Activated T-cell treated with anti-CD3 and anti-CD28 coated beads, Interleukin-2, amount 50 U/mL, for 72 hours (primary cell): Measurements from ENCODE around the gene RFFL. TPM values are rescaled to one million over a fixed set of nuclear protein-coding genes. Genes with fewer than 3 reads are reported as not detected.
"Not testable (repeated sequence)": the region's sequence is repeated elsewhere in the genome, so short reads cannot be mapped to it uniquely, and the experiment has no call there.

ENCODE experiments used
- ATAC-seq, 2 donors: fragments of 150-1000 bp; cut with Tn5 transposase; replicated peaks in 1 of 2; 2 replicates each; pipeline ENCODE4 v1.10.0; 2021; ENCODE audit warnings: moderate library complexity in 2 of 2, mild to moderate bottlenecking in 1 of 2
- DNase-seq, 2 donors: peaks; one replicate each; pipeline ENCODE4 v3.0.0; 2021 to 2022; ENCODE audit warnings: mixed read lengths in 1 of 2
- H3K27ac Mint-ChIP-seq: one replicate; pipeline ENCODE4 v1.8.0; 2022; ENCODE audit warnings: mild to moderate bottlenecking, moderate library complexity, mixed read lengths
- H3K27me3 Mint-ChIP-seq: one replicate; pipeline ENCODE4 v1.8.0; 2022; ENCODE audit warnings: low read depth, mixed read lengths
- H3K36me3 Mint-ChIP-seq, 2 donors: one replicate each; pipeline ENCODE4 v1.8.0; 2022; ENCODE audit warnings: mixed read lengths in 2 of 2, mild to moderate bottlenecking in 1 of 2; ENCODE audit not compliant: insufficient read depth in 2 of 2
- H3K4me1 Mint-ChIP-seq: one replicate; pipeline ENCODE4 v1.8.0; 2022; ENCODE audit warnings: low read depth, mixed read lengths
- H3K4me3 Mint-ChIP-seq, 2 donors: one replicate each; pipeline ENCODE4 v1.8.0; 2022; ENCODE audit warnings: mild to moderate bottlenecking in 2 of 2, mixed read lengths in 2 of 2, moderate library complexity in 2 of 2
- H3K9me3 Mint-ChIP-seq, 2 donors: one replicate each; pipeline ENCODE4 v1.8.0; 2022; ENCODE audit warnings: mixed read lengths in 2 of 2
- total RNA-seq, 2 donors: library from RNA; stranded (reverse); gene quantifications; one replicate each; pipeline ENCODE4 v1.2.3, GENCODE V29; 2022

The RFFL gene
- total RNA-seq, 2 donors from 2014 or later: 47.7 to 50.0 TPM

GRCh38 chr17:35052241-35052610 lies 11.3 kb downstream of the RFFL start:
- ATAC-seq (peak in 1 of 2 donors; percentile 10), DNase-seq (no peak)
- peak overlapping the region; percentile 72 to 92 for H3K4me3 Mint-ChIP-seq
- H3K36me3 Mint-ChIP-seq: peaks cover 3 to 6% of the 10 kb centered on the region in 2 donors
- peaks cover 73% of the 10 kb centered on the region for H3K4me1 Mint-ChIP-seq
- no peaks in the 10 kb centered on the region for H3K27me3 Mint-ChIP-seq
- H3K27ac Mint-ChIP-seq: peak overlapping the region; percentile 96
- H3K9me3 Mint-ChIP-seq: no peaks in the 10 kb centered on the region

GRCh38 chr17:35051579-35052240 lies 11.8 kb downstream of the RFFL start:
- Mint-ChIP-seq H3K27ac (peak overlapping the region; percentile 96), H3K27me3 (no peaks in the 10 kb centered on the region), H3K4me3 (peak overlapping the region; percentile 72 to 92), H3K36me3 (peaks cover 3 to 6% of the 10 kb centered on the region in 2 donors), H3K9me3 (no peaks in the 10 kb centered on the region), H3K4me1 (peaks cover 77% of the 10 kb centered on the region)
- DNase-seq (no peak), ATAC-seq (peak; percentile 30 to 49)

GRCh38 chr17:35051183-35051578 lies 12.3 kb downstream of the RFFL start:
- peaks cover 78% of the 10 kb centered on the region for H3K4me1 Mint-ChIP-seq
- peak; percentile 14 to 33 for DNase-seq
- peak overlapping the region; percentile 72 to 92 for H3K4me3 Mint-ChIP-seq
- H3K27me3 Mint-ChIP-seq: no peaks in the 10 kb centered on the region
- ATAC-seq: peak; percentile 52 to 56
- peak overlapping the region; percentile 96 for H3K27ac Mint-ChIP-seq
- H3K36me3 Mint-ChIP-seq: peaks cover 3 to 4% of the 10 kb centered on the region in 2 donors
- H3K9me3 Mint-ChIP-seq: no peaks in the 10 kb centered on the region

- Mint-ChIP-seq H3K4me3 (peak overlapping the region in 1 of 2 donors; percentile 22), H3K36me3 (peaks cover 3 to 4% of the 10 kb centered on the region in 2 donors), H3K27me3 (no peaks in the 10 kb centered on the region), H3K9me3 (no peaks in the 10 kb centered on the region), H3K4me1 (peaks cover 82% of the 10 kb centered on the region), H3K27ac (peak overlapping the region; percentile 47)
- DNase-seq (no peak), ATAC-seq (no peak)
Observed at GRCh38 chr17:35050170-35050569, 13.3 kb downstream of the RFFL start.

GRCh38 chr17:35048685-35049379 lies 14.7 kb downstream of the RFFL start:
- H3K4me1 Mint-ChIP-seq: peaks cover 87% of the 10 kb centered on the region
- H3K36me3 Mint-ChIP-seq: peaks cover 3 to 4% of the 10 kb centered on the region in 2 donors
- no peaks in the 10 kb centered on the region for H3K9me3 Mint-ChIP-seq
- DNase-seq (no peak), ATAC-seq (no peak)
- H3K27ac Mint-ChIP-seq: peak overlapping the region; percentile 66
- peak overlapping the region; percentile 53 to 61 for H3K4me3 Mint-ChIP-seq
- H3K27me3 Mint-ChIP-seq: no peaks in the 10 kb centered on the region

GRCh38 chr17:35046740-35047283 lies 16.7 kb downstream of the RFFL start:
- peak overlapping the region; percentile 97 for H3K27ac Mint-ChIP-seq
- peak overlapping the region; percentile 82 to 90 for H3K4me3 Mint-ChIP-seq
- H3K4me1 Mint-ChIP-seq: peaks cover 75% of the 10 kb centered on the region
- ATAC-seq (peak; percentile 96 to 97), DNase-seq (peak; percentile 72 to 75)
- peaks cover 3 to 4% of the 10 kb centered on the region in 2 donors for H3K36me3 Mint-ChIP-seq
- H3K9me3 Mint-ChIP-seq: no peaks in the 10 kb centered on the region
- H3K27me3 Mint-ChIP-seq: no peaks in the 10 kb centered on the region

GRCh38 chr17:35046245-35046644 lies 17.3 kb downstream of the RFFL start:
- no peaks in the 10 kb centered on the region for H3K9me3 Mint-ChIP-seq
- ATAC-seq (no peak), DNase-seq (no peak)
- no peaks in the 10 kb centered on the region for H3K27me3 Mint-ChIP-seq
- H3K4me1 Mint-ChIP-seq: peaks cover 69% of the 10 kb centered on the region
- peak overlapping the region; percentile 97 for H3K27ac Mint-ChIP-seq
- H3K36me3 Mint-ChIP-seq: peaks cover 2 to 5% of the 10 kb centered on the region in 2 donors
- H3K4me3 Mint-ChIP-seq: peak overlapping the region; percentile 82 to 90

- H3K4me3 Mint-ChIP-seq: peak overlapping the region; percentile 82 to 90
- DNase-seq, H3K36me3 Mint-ChIP-seq, H3K27me3 Mint-ChIP-seq, H3K9me3 Mint-ChIP-seq, ATAC-seq: not testable (repeated sequence)
- peaks cover 65% of the 10 kb centered on the region for H3K4me1 Mint-ChIP-seq
- peak overlapping the region; percentile 97 for H3K27ac Mint-ChIP-seq
Observed at GRCh38 chr17:35045458-35045979, 18.0 kb downstream of the RFFL start.

GRCh38 chr17:35044181-35044580 lies 19.3 kb downstream of the RFFL start:
- ATAC-seq: no peak
- H3K36me3 Mint-ChIP-seq: peaks cover 2 to 8% of the 10 kb centered on the region in 2 donors
- peaks cover 64% of the 10 kb centered on the region for H3K4me1 Mint-ChIP-seq
- peaks cover 0 to 2% of the 10 kb centered on the region in 2 donors for H3K9me3 Mint-ChIP-seq
- no peak for DNase-seq
- no peak overlapping the region for H3K4me3 Mint-ChIP-seq
- H3K27ac Mint-ChIP-seq: peak overlapping the region; percentile 70
- no peaks in the 10 kb centered on the region for H3K27me3 Mint-ChIP-seq

- peaks cover 0 to 2% of the 10 kb centered on the region in 2 donors for H3K9me3 Mint-ChIP-seq
Observed at GRCh38 chr17:35041390-35041789, 22.1 kb downstream of the RFFL start.

GRCh38 chr17:35038453-35038852 lies 25.1 kb downstream of the RFFL start:
- no peak overlapping the region for H3K27ac Mint-ChIP-seq
- peaks cover 1 to 5% of the 10 kb centered on the region in 2 donors for H3K36me3 Mint-ChIP-seq
- no peaks in the 10 kb centered on the region for H3K27me3 Mint-ChIP-seq
- peak; percentile 55 to 78 for ATAC-seq
- H3K9me3 Mint-ChIP-seq: peaks cover 0 to 2% of the 10 kb centered on the region in 2 donors
- H3K4me1 Mint-ChIP-seq: peaks cover 27% of the 10 kb centered on the region
- peak overlapping the region in 1 of 2 donors; percentile 1 for H3K4me3 Mint-ChIP-seq
- DNase-seq: no peak

More at GRCh38 chr17:35041390-35041789, 22.1 kb downstream of the RFFL start:
- Mint-ChIP-seq H3K4me3 (no peak overlapping the region), H3K36me3 (peaks cover 1 to 5% of the 10 kb centered on the region in 2 donors), H3K27ac (no peak overlapping the region), H3K4me1 (peaks cover 54% of the 10 kb centered on the region), H3K27me3 (no peaks in the 10 kb centered on the region)
- ATAC-seq: no peak
- no peak for DNase-seq

- Mint-ChIP-seq H3K4me3 (no peak overlapping the region), H3K4me1 (peaks cover 26% of the 10 kb centered on the region), H3K27me3 (no peaks in the 10 kb centered on the region), H3K9me3 (no peaks in the 10 kb centered on the region), H3K27ac (no peak overlapping the region), H3K36me3 (peaks cover 3% of the 10 kb centered on the region in 2 donors)
- DNase-seq (no peak), ATAC-seq (no peak)
Observed at GRCh38 chr17:35030780-35031179, 32.7 kb downstream of the RFFL start.
